Measurements from ENCODE around the gene CACNA1H. TPM values are rescaled to one million over a fixed set of nuclear protein-coding genes. Genes with fewer than 3 reads are reported as not detected.

The CACNA1H gene
- total and polyA plus RNA-seq, 2 of the 4 experiments (the other 2 are of a cell fraction), result 1.6 to 5.8 TPM

GRCh38 chr16:1156055-1156982, 3.4 kb downstream of the CACNA1H start:
- H3K27ac ChIP-seq (ENCODE audit: insufficient read depth, low read length), result no peak overlapping the region
- no peaks in the 10 kb centered on the region for H3K79me1 ChIP-seq (ENCODE audit: low read depth in 1 of 2, low read length in 2 of 2)
- no peak overlapping the region for H2AFZ ChIP-seq (replicated peaks; ENCODE audit: low read length, poor library complexity)
- H3K14ac ChIP-seq (replicated peaks; ENCODE audit: low read depth, low read length), result no peak overlapping the region
- H3K9me1 ChIP-seq (ENCODE audit: insufficient read depth, low read length), result no peaks in the 10 kb centered on the region
- H3K9me3 ChIP-seq (ENCODE audit: control insufficient read depth, insufficient read depth, low read length), result no peaks in the 10 kb centered on the region
- ChIA-PET CTCF (no interaction called here), POLR2A (ENCODE audit: unreplicated experiment) (no interaction called here)
- no peaks in the 10 kb centered on the region for H3K36me3 ChIP-seq (ENCODE audit: control insufficient read depth, insufficient read depth, low read length)
- DNase-seq, result no peak
- H2BK15ac ChIP-seq (ENCODE audit: low read depth, low read length), result no peak overlapping the region
- H2AK9ac ChIP-seq (replicated peaks; ENCODE audit: low read depth, low read length, poor library complexity), result no peak overlapping the region
- 63% methylated on average over 2 of the region's 35 CpGs; no CpG with 5 or more reads in 1 of the 2 experiments for WGBS, 2 experiments (ENCODE audit: extremely low coverage in 2 of 2, insufficient read length in 1 of 2)
- H2BK5ac ChIP-seq (ENCODE audit: low read depth, low read length, poor library complexity, severe bottlenecking), result no peak overlapping the region
- no peak overlapping the region for H2BK120ac ChIP-seq (ENCODE audit: low read depth, low read length)
- H2BK20ac ChIP-seq (ENCODE audit: low read depth, low read length), result no peak overlapping the region
- in situ Hi-C loops (cut with MboI; ENCODE audit: low sequenced_read_pairs), result no loop called here
- H3K9ac ChIP-seq (ENCODE audit: low read depth, low read length), result no peak overlapping the region
- peaks cover 17% of the 10 kb centered on the region; the same call in 1 of the 2 replicates for H3K27me3 ChIP-seq (ENCODE audit: control insufficient read depth, insufficient read depth, low read length)
- no peak overlapping the region for H3K4me2 ChIP-seq (ENCODE audit: low read depth, low read length)
- ATAC-seq (ENCODE audit: low read depth), result no peak
- intact Hi-C loops (cut with micrococcal nuclease), result no loop called here
- H3K4ac ChIP-seq (ENCODE audit: low read depth, low read length), result no peak overlapping the region
- TF ChIP-seq BHLHE40 (IDR thresholded peaks at IDR 0.05; ENCODE audit: low read depth, low read length) (no peak), MAZ (IDR thresholded peaks at IDR 0.05; ENCODE audit: borderline replicate concordance, low read depth, low read length) (no peak), ELK1 (IDR thresholded peaks at IDR 0.05; ENCODE audit: borderline replicate concordance, low read depth, low read length) (no peak), USF2 (IDR thresholded peaks at IDR 0.05; ENCODE audit: low read depth, low read length) (no peak), POLR2A (IDR thresholded peaks at IDR 0.05; ENCODE audit: low read depth, low read length) (no peak), CTCF (conservative IDR thresholded peaks at IDR 0.05; ENCODE audit: low read depth, low read length) (no peak), NFE2L2 (IDR thresholded peaks at IDR 0.05; ENCODE audit: low read depth, low read length) (no peak), RAD21 (IDR thresholded peaks at IDR 0.05; ENCODE audit: low read length) (no peak), FOS (IDR thresholded peaks at IDR 0.05; ENCODE audit: low read depth, low read length) (no peak), MAFK (IDR thresholded peaks at IDR 0.05; ENCODE audit: low read depth, low read length) (no peak), SMC3 (IDR thresholded peaks at IDR 0.05; ENCODE audit: low read depth, low read length) (no peak)
- no peak overlapping the region for H2AK5ac ChIP-seq (ENCODE audit: low read depth, low read length)
- H3K4me3 ChIP-seq (ENCODE audit: insufficient read depth, low read depth, low read length), result no peak overlapping the region
- no peak overlapping the region for H3K56ac ChIP-seq (ENCODE audit: extremely low read depth, insufficient read depth, low read length)
- no peak overlapping the region for H4K5ac ChIP-seq (ENCODE audit: low read depth, low read length)
- no peak overlapping the region for H4K8ac ChIP-seq (ENCODE audit: low read depth in 2 of 2, low read length in 2 of 2)
- peaks cover 17% of the 10 kb centered on the region; the same call in 1 of the 2 replicates for H3K4me1 ChIP-seq (ENCODE audit: control insufficient read depth, insufficient read depth, low read length)
- H4K20me1 ChIP-seq (ENCODE audit: insufficient read depth, low read length), result peaks cover 6% of the 10 kb centered on the region
- dilution Hi-C loops (cut with HindIII; ENCODE audit: low sequenced_read_pairs, unreplicated experiment), result no loop called here
- H3K18ac ChIP-seq (ENCODE audit: low read depth, low read length), result no peak overlapping the region
- H4K91ac ChIP-seq (ENCODE audit: insufficient read depth, low read depth, low read length), result no peak overlapping the region
- no TSS peak for BruUV-seq (replicated peaks)
- no peak overlapping the region for H3K23ac ChIP-seq (ENCODE audit: low read depth, low read length)
